GM19455 (cell line): ENCODE results near the gene CKB.
A peak's percentile ranks its signal among the peaks of the same experiment; 100 is the strongest.

Experiments
- ATAC-seq: cut with Tn5 transposase; IDR thresholded peaks from one replicate; pipeline ENCODE4 v1.9.1; 2021; ENCODE audit not compliant: unreplicated experiment

CKB gene

DNA sequence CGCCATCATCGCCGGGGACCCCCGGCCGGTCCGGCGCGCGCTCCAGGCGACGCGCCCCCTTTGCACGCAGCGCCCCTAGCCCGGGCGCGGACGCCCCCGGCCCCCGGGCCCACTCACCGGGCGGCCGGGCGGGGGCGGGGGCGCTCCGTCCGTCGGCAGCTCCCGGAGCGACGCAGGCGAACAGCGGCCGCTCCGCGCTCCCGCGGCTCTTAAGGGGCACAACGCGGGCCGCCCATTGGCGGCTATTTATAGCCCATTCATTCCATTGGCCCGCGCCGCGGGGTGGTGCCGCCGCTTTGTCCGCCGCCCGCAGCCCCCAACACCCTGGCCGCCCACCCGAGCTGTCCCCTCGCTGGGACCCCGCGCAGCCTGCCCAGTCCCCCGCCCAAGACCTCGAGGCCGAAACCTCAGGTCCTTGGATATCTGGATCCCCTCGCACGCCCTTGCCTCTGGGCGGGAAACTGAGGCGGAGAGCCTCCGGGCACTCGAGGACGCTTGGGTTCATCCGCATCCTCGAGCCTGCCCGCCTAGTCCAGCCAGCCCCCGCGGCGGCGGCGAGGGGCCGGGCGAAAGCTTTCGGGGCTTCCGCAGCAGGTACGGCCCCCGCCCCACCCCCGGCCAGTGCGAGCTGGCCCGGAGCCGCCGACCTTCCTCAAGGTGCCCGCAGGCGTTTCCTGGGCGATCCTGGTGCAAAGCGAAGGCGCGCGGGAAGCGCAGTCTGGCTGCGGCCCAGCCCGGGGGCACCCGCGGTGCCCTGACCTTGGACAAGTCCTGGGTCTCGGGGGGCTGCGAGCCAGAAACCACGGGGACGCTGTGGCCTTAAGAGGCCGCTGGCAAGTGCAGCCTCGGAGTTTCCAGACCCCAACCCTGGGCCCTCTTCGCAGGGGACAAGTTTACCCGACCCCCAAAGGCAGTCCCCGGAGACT is at the start of gene CKB:
Gene CKB, minus strand, starts transcription at position 182 of the 926 bp plus-strand sequence. CDS start 337 bp downstream, outside the sequence.
- no peak for ATAC-seq

DNA sequence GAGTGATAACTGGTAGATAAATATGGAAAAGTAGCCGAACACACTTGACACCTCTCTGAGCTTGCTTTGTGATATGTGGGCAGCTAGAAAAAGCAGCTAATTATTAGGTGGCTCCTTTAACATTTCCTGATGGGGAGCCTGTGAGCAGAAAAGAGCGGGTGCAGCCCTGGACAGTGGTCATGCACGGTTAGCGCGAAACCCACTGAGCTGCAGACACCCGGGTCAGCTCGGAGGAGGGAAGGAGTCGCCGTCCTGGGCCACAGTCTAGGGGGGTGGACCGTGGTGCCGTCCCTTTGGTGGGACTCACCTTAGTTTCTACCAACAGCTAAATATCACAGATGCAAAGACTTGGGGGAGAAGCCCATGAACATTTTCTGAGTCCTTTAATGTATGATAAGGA is 46.8 kb upstream of the CKB start:
- ATAC-seq = no peak

GRCh38 chr14:103568952-103569351 is 46.3 kb upstream of the CKB start:
- ATAC-seq = no peak

DNA sequence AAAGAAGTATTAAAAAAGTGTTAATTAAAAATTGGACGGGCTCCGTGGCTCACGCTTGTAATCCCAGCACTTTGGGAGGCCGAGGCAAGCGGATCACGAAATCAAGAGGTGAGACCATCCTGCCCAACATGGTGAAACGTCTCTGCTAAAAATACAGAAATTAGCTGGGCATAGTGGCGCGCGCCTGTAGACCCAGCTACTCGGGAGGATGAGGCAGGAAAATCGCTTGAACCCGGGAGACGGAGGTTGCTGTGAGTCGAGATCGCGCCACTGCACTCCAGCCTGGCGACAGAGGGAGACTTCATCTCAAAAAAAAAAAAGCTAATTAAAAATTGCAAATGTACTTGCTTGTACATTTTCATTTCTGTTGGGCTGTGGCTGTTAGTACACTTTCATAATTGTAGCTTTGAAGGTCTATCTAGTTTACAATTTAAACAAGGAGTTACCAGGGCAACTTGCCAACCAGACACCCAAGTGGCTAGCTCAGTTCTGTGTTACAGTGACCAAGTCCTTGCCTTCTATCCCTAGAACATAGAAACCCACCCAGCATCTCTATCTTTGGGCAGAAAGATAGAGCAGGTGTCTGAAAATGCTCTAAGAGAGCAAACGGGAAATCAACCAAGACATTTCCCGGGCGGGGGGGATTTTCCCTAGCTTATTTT is 41.3 kb upstream of the CKB start:
- no peak for ATAC-seq

DNA sequence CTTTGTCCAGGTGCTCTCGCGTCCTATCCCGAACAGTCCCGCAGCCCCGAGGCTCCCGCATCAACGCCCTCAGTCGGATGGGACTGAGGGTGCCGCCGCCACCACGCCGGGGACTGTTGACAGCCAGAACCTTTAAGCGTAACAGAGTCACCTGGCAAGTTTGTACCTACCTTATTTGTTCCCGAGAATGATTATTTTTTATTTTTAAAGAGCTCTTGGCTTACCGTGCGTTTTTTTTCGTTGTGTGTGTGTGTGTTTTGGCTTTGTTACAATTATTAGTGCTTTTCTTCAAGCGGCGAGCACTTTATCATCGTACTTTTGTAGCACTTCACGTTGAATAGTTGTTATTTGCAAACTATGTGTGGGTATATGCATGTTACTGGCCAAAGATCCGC is 40.6 kb upstream of the CKB start:
- no peak for ATAC-seq

DNA sequence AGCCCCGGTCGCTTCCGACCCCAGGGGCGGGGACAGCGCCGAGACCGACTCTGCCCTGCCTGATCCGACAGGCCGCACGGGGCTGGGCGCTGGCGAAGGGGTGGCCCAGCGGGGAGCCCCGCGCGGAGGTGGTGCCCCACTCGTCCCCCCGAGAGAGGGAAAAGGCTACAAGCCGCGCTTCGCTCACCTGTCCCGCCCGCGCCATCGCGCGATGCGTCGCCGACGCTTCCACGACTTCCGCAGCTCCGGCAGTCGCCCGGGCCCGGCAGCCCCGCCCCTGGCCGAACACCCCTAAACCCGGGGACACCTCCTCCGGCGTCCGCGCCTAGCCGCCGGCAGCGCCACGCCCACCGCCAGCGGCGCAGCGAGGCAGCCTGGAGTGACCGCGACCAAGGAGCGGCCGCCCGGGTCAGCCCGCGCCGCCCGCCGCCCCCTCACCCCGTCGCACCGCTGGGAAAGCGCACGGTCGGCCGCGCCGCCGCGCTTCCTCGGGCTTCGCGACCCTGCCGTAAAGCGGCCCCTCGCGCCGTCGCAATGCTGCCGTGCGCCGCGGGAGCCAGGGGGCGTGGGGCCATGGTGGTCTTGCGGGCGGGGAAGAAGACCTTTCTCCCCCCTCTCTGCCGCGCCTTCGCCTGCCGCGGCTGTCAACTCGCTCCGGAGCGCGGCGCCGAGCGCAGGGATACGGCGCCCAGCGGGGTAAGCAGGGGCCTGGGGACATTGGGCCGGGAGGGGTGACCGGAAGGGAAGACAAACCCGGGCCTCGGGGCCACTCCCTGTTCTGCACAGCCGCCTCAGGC is 40.0 kb upstream of the CKB start, which contains the start of the genes BAG5 and COA8:
Gene BAG5, minus strand, starts transcription at position 229 of the 797 bp plus-strand sequence. CDS start 1,493 bp downstream, outside the sequence.
Gene COA8, plus strand, starts transcription at position 532 of the 797 bp plus-strand sequence. Its CDS starts 42 bp downstream, at position 574.
- ATAC-seq = peak; percentile 70

DNA sequence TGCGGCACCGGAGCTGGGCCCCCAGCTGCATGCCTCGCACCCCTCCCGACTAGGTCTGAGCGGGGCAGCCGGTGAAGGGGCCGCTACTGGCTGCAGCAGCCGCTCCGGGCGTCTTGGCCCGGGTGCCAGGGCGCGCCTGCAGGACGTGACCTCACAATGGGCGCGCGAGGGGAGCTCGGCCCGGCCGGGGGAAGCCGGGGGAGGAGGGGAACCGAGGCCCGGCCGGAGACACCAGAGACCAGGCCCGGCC is 39.5 kb upstream of the CKB start:
- peak; percentile 27 for ATAC-seq

GRCh38 chr14:103561381-103562178 is 39.0 kb upstream of the CKB start:
- ATAC-seq = peak; percentile 22

DNA sequence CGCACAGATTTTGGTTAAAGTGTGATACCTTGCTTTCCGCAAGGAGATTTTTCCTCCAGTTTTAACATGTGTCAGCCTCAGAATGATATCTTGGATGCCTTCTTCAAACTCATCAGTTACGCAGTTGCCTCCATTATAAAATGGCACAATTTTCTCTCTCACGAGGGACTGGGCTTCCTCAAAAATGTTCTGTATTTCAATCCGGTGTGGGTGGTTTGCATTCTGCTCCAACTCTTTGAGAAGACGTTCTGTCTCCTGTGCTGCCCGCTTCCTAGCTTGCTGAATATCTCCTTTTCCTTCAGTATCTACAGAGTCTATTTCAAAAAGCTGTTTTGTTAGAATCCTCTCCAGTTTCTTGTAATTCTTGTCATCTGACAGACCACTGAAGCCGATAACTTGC is 38.1 kb upstream of the CKB start:
- no peak for ATAC-seq

DNA sequence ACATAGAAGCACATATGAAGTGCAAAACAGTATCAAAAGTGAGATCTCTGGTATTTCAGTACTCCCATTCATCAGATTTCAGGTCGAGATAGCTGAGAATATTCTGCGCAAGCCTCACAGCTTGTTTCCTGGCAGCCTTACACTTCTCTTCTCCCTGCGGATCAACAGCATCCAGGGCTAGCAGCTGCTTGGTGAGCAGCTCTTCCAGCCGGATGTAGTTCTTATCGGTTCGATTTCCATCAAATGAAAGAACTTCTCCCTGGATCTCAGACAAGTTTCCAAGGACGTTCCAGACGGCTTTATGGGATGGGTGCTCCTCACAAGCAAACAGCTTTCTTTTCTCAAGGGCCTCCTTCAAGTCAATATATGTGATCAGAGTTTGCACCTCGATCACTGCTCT is 37.1 kb upstream of the CKB start:
- ATAC-seq = no peak

DNA sequence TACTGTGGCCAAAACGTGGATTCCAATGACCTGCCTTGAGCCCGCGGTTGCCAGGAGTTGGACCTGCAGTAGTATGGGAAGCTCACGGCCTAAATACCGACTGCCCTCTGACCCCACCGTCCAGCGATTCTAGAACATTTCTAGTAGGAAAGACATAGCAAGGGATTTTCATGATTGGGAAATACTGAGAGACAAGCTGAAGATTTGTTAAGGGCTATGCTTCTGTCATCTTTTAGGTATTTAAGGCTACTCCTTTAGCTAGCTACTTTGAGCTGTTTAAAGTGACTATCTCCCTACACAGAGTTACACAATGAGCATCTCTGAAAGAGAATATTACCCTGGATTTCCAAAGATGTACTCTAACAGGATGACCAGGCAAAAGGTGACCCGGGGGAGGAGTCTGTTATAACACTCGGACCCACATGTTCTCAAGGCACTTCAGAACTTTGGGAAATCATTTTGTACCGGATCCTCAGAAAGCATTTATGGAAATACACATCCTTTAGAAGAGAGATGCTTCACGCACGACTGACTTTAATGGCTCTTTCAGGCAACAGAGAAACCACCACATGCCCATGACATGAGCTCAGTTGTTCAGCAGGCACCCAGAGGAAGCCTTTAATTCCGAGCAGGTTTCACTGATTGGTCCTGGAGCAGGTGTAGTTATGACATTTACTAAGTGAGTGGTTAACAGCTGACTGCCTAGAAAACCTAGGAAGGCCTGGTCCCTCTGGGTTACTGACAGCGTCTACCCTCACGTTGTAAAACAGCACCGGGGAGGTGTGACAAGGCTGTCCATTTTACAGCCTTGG is 35.6 kb upstream of the CKB start:
- no peak for ATAC-seq

- no peak for ATAC-seq
Measured at GRCh38 chr14:103556946-103557758, 34.5 kb upstream of the CKB start.

- no peak for ATAC-seq
Measured at GRCh38 chr14:103555559-103556337, 33.1 kb upstream of the CKB start.

- ATAC-seq = no peak
Measured at GRCh38 chr14:103552846-103553210, 30.2 kb upstream of the CKB start.

GRCh38 chr14:103552011-103552845 is 29.6 kb upstream of the CKB start:
- no peak for ATAC-seq

DNA sequence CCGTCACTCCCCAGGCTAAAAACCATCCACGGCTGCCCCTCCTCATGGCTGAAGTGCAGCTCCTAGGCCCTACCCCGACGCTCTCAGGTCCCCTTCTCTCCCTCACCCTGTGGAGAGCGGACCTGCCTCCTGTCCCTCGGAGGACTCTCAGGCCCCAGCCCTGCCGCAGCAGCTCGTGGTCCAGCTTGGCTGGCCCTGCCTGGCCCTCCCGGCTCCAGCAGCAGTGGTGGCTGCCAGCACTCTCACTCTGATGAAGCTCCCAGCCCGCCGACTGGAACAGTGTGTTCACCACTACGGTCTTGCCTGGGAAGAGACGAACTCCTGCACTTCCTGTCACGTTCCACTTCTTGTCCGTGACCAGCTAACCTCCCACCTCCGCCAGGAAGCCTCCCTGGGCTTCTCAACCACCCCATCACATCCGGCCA is 28.7 kb upstream of the CKB start:
- ATAC-seq = no peak
